ENCODE results near the gene CHD9NB.

DNA sequence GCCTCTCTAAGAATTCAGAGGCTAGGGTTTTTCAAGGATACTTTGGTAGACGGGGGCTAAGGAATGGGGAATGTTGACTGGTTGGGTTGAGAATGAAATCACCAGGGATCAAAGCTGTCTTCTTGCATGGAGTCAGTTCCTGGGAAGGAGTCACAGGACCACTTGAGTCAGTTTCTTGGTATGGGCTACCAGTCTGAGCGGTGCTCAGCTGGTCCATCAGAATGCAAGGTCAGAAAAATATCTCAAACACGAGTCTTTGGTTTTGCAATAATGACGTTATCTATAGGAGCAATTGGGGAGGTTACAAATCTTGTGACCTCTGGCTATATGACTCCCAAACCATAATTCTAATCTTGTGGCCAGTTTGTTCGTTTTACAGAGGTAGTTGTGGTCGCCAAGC, 18.4 kb downstream of the CHD9NB start:
- TF ChIP-seq, protein P1, sequence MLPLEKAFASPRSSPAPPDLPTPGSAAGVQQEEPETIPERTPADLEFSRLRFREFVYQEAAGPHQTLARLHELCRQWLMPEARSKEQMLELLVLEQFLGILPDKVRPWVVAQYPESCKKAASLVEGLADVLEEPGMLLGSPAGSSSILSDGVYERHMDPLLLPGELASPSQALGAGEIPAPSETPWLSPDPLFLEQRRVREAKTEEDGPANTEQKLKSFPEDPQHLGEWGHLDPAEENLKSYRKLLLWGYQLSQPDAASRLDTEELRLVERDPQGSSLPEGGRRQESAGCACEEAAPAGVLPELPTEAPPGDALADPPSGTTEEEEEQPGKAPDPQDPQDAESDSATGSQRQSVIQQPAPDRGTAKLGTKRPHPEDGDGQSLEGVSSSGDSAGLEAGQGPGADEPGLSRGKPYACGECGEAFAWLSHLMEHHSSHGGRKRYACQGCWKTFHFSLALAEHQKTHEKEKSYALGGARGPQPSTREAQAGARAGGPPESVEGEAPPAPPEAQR (tag by site-specific recombination; IDR thresholded peaks at IDR 0.05): no peak
- TF ChIP-seq SETDB1 (IDR thresholded peaks at IDR 0.05; ENCODE audit: insufficient read length, low read length): no peak

All from HEK293 (cell line).